Suprapubic skin (tissue), 3 donors: ENCODE data around the gene APC2.

Experiments used
- POLR2A ChIP-seq, 2 donors: fragments of 450-650 bp; IDR thresholded peaks; one replicate each; pipeline ENCODE4 v1.6.1; 2017; ENCODE audit warnings: antibody characterized with exemption in 2 of 2, mild to moderate bottlenecking in 2 of 2, moderate library complexity in 2 of 2
- TF ChIP-seq, protein P1 (sequence below), 2 donors: fragments of 200-600 bp in 1 of 2; fragments of 450-650 bp in 1 of 2; sonication (generic) in 1 of 2; IDR thresholded peaks; one replicate each; pipeline ENCODE4 v1.5.1; 2016 to 2019; ENCODE audit warnings: antibody characterized with exemption in 2 of 2, mild to moderate bottlenecking in 1 of 2, moderate library complexity in 1 of 2

DNA sequence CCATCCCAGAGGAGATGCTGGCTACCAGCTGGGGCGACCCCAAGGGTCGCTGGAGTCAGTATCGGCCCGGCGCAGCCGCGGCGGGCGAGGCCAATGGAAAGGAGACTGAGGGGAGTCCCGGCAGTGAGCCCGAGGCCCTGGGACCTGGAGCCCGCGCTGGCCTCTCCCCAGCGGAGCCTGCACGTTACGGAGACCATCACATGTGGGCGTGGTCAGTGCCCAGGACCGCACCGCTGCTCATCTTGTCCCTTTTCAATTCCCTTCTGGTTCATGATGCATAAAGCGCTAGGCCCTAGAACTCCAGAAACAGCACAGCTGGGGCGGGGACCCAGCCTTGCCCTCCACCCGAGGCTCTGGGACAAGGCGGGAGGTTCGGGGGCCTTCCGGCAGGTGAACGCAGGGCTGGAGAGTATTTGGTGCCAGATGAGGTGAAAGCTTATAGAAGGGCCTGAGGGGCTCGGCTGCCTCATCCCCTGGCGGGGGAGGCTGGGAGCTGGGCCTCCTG is 21.1 kb downstream of the APC2 start:
- TF ChIP-seq, protein P1, sequence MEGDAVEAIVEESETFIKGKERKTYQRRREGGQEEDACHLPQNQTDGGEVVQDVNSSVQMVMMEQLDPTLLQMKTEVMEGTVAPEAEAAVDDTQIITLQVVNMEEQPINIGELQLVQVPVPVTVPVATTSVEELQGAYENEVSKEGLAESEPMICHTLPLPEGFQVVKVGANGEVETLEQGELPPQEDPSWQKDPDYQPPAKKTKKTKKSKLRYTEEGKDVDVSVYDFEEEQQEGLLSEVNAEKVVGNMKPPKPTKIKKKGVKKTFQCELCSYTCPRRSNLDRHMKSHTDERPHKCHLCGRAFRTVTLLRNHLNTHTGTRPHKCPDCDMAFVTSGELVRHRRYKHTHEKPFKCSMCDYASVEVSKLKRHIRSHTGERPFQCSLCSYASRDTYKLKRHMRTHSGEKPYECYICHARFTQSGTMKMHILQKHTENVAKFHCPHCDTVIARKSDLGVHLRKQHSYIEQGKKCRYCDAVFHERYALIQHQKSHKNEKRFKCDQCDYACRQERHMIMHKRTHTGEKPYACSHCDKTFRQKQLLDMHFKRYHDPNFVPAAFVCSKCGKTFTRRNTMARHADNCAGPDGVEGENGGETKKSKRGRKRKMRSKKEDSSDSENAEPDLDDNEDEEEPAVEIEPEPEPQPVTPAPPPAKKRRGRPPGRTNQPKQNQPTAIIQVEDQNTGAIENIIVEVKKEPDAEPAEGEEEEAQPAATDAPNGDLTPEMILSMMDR (IDR thresholded peaks at IDR 0.05), result no peak
- no peak for TF ChIP-seq POLR2A (IDR thresholded peaks at IDR 0.05)
